Transverse colon (tissue), 4 donors: ENCODE results near the gene THAP4. TPM values are rescaled to one million over a fixed set of nuclear protein-coding genes. Genes with fewer than 3 reads are reported as not detected.

Source experiments
- DNase-seq: peaks from one replicate; pipeline ENCODE4 v3.0.0-alpha.2; 2019
- H3K27ac ChIP-seq, 4 donors: fragments of 200-600 bp; sonication (generic); 2 replicates each; pipeline ENCODE4 v1.5.1; 2016 to 2018; ENCODE audit warnings: inconsistent platforms in 4 of 4
- H3K27me3 ChIP-seq: fragments of 200-600 bp; sonication (generic); 2 replicates; pipeline ENCODE4 v1.5.1; 2017; ENCODE audit warnings: inconsistent platforms
- H3K36me3 ChIP-seq, 4 donors: fragments of 200-600 bp; sonication (generic); 2 replicates each; pipeline ENCODE4 v1.5.1; 2017 to 2019; ENCODE audit warnings: inconsistent platforms in 4 of 4
- H3K4me1 ChIP-seq, 4 donors: fragments of 200-600 bp; sonication (generic); 2 replicates each; pipeline ENCODE4 v1.5.1; 2017 to 2020; ENCODE audit warnings: inconsistent platforms in 4 of 4
- H3K4me3 ChIP-seq, 4 donors: fragments of 200-600 bp; sonication (generic); 1 replicate in 1 of 4; 2 replicates in 3 of 4; pipeline versions ENCODE4 v1.5.1 to v1.6.1; 2017 to 2019; ENCODE audit warnings: inconsistent platforms in 4 of 4
- H3K9me3 ChIP-seq, 2 donors: fragments of 200-600 bp; sonication (generic); 2 replicates each; pipeline ENCODE4 v1.5.1; 2017 to 2019; ENCODE audit warnings: inconsistent platforms in 2 of 2
- EP300 ChIP-seq: sonication (generic); formaldehyde crosslinking; IDR thresholded peaks from one replicate; pipeline ENCODE4 v1.6.1; 2017; ENCODE audit warnings: antibody characterized with exemption, low read depth
- POLR2A ChIP-seq: fragments of 450-650 bp; IDR thresholded peaks from one replicate; pipeline ENCODE4 v1.6.1; 2016; ENCODE audit warnings: antibody characterized with exemption, mild to moderate bottlenecking, moderate library complexity
- POLR2AphosphoS5 ChIP-seq, 3 donors: sonication (generic); formaldehyde crosslinking; IDR thresholded peaks; one replicate each; pipeline ENCODE4 v1.6.1; 2016; ENCODE audit warnings: antibody characterized with exemption in 3 of 3
- WGBS, 2 donors: methylation state at CpG; one replicate each; pipeline ENCODE4 v1.1.5; 2018; ENCODE audit warnings: low coverage in 1 of 2; 5-methylcytosine and 5-hydroxymethylcytosine counted together
- in situ Hi-C, 4 donors: fragments of 200-750 bp; cut with MboI; loops; one replicate each; pipeline versions ENCODE4 v1.15.0 to v1.15.1; 2017; ENCODE audit warnings: low sequenced_read_pairs in 3 of 4, low pct_ligation_motif_present in 1 of 4, low pct_unique_long_range_greater_than_20kb in 1 of 4
- intact Hi-C: fragments of 100-400 bp; cut with DNase I; formaldehyde crosslinking; loops from one replicate; pipeline ENCODE4 v1.15.1; 2023; ENCODE audit warnings: low total_unique reads
- total RNA-seq, 4 donors: library from RNA; depleted of rRNA; stranded (reverse); fragments of >200 nt; gene quantifications; one replicate each; pipeline ENCODE4 v1.1.0, GENCODE V29; 2016
- TF ChIP-seq, protein P1 (sequence below), 5 experiments: fragments of 200-600 bp in 3 of 5; fragments of 450-650 bp in 2 of 5; sonication (generic) in 3 of 5; IDR thresholded peaks; 1 replicate in 2 of 5; 2 replicates in 3 of 5; pipeline ENCODE4 v1.5.1; 2016 to 2017; ENCODE audit warnings: antibody characterized with exemption in 5 of 5, inconsistent platforms in 3 of 5, mild to moderate bottlenecking in 2 of 5, moderate library complexity in 1 of 5

Gene THAP4
- total RNA-seq, 4 donors from 2014 or later = 65.1 to 142 (median 82.8) TPM

DNA sequence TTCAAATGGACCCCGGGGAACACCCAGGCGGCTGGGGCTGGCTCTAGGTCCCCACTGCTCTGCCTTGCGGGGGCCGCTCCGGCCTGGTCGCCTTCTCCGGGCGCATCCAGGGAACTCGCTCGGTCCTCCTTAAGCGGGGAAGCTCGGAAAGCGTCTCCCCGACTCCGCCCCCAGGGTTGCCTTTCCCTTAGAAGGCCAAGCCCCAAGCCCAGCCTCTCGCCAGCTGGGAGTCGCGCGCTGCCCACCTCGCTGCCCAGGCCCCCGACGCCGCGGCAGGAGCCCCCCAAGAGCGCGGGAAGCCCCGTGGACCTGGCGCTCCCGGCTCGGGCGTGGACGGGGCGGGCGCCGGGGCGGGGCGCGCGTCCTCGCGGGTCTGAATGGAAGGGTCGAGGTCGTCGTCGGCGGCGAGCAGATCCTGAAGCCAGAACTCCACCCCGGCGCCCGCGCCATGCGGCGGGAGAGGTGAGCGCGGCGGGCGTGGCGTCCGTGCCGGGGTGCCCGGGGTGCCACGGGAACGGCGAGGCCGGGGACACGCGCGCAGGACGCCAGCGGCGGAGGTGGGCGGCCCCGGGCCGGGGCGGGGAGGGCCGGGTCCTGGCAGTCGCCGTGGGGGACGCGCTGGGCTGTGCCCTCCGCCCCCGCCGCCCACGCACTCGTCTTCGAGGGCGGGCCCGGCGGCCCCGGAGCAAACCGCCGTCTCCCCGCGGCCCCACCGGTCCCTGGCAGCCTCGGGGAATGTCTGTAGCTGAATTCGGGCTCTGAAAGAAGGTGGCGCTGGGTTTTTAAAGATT is 78.2 kb downstream of the THAP4 start, which contains the start of gene BOK:
Gene BOK, plus strand, starts transcription at position 214 of the 791 bp plus-strand sequence. CDS start 739 bp downstream, outside the sequence.
- peaks cover 26% of the 10 kb centered on the region for H3K27me3 ChIP-seq
- 1 to 40% methylated on average over 1 to 71 of the region's 98 CpGs for WGBS, 2 donors
- H3K27ac ChIP-seq = peak within 1 kb of the TSS; percentile 68 to 89 (median 88)
- DNase-seq = peak; percentile 75
- intact Hi-C loops (no loop called here), in situ Hi-C loops (no loop called here)
- H3K4me1 ChIP-seq = peaks cover 8 to 40% (median 21%) of the 10 kb centered on the region in 4 donors
- H3K4me3 ChIP-seq = peak within 1 kb of the TSS; percentile 54 to 80 (median 68)
- TF ChIP-seq EP300 (no peak), POLR2AphosphoS5 (IDR thresholded peaks at IDR 0.05) (peak in 2 of 3 donors; percentile 42 to 58)
- H3K9me3 ChIP-seq = peaks cover 0 to 3% of the 10 kb centered on the region in 2 donors
- H3K36me3 ChIP-seq = no peaks in the 10 kb centered on the region

DNA sequence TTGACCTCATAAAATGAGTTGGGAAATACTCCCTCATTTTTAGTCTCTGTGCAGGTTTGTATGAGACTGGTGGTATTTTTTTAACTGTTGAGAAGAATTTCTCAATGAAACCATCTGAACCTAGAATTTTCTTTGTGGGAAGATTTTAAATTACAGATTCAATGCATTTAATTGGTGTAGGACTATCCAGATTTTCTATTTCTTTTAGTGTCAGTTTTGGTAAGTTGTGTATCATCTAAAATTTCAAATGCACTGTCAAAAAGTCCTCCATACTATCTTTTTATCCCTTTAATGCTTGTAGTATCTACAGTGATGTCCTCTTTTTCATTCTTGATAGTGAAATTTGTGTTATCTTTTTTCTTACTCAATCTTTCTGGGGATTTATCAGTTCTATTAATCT is 80.2 kb downstream of the THAP4 start:
- in situ Hi-C loops = no loop called here

DNA sequence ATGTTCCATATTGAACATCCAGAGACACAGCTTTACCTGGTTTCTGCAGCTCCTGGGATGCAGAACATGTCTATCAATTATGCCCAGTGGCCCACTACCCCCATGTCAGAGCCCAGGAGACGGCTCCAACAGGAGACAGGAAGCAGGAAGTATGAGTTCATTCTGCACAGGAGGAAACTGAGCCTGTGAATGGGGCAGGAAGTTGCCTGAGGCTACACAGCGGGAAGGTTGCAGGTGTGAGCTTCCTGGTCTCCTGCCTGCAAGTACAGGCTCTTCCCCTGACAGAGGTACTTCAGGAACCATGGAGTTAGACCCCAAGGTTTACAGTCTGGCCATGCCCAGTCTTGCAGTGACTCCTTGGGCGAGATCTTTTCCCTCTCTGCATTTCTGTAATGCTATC is 81.2 kb downstream of the THAP4 start:
- in situ Hi-C loops (no loop called here), intact Hi-C loops (no loop called here)
- H3K27ac ChIP-seq = no peak overlapping the region
- peaks cover 48% of the 10 kb centered on the region for H3K27me3 ChIP-seq
- no peak for DNase-seq
- peaks cover 5 to 35% (median 22%) of the 10 kb centered on the region in 4 donors for H3K4me1 ChIP-seq
- no peak for TF ChIP-seq POLR2AphosphoS5 (IDR thresholded peaks at IDR 0.05)
- TF ChIP-seq EP300 = no peak
- TF ChIP-seq POLR2A = no peak
- TF ChIP-seq, protein P1, sequence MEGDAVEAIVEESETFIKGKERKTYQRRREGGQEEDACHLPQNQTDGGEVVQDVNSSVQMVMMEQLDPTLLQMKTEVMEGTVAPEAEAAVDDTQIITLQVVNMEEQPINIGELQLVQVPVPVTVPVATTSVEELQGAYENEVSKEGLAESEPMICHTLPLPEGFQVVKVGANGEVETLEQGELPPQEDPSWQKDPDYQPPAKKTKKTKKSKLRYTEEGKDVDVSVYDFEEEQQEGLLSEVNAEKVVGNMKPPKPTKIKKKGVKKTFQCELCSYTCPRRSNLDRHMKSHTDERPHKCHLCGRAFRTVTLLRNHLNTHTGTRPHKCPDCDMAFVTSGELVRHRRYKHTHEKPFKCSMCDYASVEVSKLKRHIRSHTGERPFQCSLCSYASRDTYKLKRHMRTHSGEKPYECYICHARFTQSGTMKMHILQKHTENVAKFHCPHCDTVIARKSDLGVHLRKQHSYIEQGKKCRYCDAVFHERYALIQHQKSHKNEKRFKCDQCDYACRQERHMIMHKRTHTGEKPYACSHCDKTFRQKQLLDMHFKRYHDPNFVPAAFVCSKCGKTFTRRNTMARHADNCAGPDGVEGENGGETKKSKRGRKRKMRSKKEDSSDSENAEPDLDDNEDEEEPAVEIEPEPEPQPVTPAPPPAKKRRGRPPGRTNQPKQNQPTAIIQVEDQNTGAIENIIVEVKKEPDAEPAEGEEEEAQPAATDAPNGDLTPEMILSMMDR (IDR thresholded peaks at IDR 0.05) = no peak
- H3K4me3 ChIP-seq = no peak overlapping the region
- H3K36me3 ChIP-seq = no peaks in the 10 kb centered on the region
- 57% methylated on average over 3 of the region's 3 CpGs; no CpG with 5 or more reads in 1 of the 2 donors for WGBS, 2 donors
- peaks cover 0 to 3% of the 10 kb centered on the region in 2 donors for H3K9me3 ChIP-seq

More for the DNA sequence above, 80.2 kb downstream of the THAP4 start:
- Histone ChIP-seq H3K4me1 (peaks cover 5 to 31% (median 23%) of the 10 kb centered on the region in 4 donors), H3K27ac (no peak overlapping the region), H3K27me3 (peaks cover 38% of the 10 kb centered on the region), H3K36me3 (no peaks in the 10 kb centered on the region), H3K4me3 (no peak overlapping the region), H3K9me3 (peaks cover 0 to 3% of the 10 kb centered on the region in 2 donors)
- no peak for TF ChIP-seq POLR2A
- no peak for TF ChIP-seq EP300
- TF ChIP-seq, protein P1 (IDR thresholded peaks at IDR 0.05) = no peak
- no peak for TF ChIP-seq POLR2AphosphoS5 (IDR thresholded peaks at IDR 0.05)
- intact Hi-C loops = no loop called here
- no peak for DNase-seq

DNA sequence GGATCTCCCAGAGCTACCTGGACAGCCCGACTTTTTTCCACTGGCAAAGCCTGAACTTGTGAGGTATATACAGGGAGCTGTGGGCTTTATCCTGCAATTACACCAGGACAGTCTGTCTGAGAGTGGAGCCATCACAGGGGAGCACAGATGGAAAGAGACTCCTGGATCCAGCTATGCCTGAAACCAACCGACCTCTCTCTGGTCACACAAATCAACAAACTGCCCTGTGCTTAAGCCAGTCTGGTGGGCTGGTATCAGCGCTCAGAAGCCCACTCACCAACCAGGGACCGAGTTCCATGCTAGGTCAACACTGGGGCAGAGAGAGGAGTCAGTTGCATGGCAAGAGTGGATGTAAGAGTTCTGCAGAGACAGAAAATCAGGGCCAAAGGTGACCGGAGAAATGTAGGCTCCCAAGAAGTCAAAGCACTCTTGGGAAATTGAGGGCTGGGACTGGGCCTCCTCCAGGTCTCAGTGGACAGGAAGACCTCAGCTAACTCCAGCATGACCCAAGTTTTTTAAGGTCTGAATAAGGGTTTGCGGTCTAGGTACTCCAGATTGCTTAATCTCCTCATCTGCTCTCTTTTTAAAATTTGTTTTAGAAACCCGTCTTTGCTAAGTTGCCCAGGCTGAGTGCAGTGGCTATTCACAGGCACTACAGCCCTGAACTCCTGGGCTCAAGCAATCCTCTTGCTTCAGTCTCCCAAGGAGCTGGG is 82.2 kb downstream of the THAP4 start:
- in situ Hi-C loops = no loop called here
- 81 to 88% methylated on average over 2 to 7 of the region's 7 CpGs for WGBS, 2 donors
- intact Hi-C loops = no loop called here

More for the DNA sequence above, 82.2 kb downstream of the THAP4 start:
- peaks cover 57% of the 10 kb centered on the region for H3K27me3 ChIP-seq
- H3K9me3 ChIP-seq = peaks cover 0 to 3% of the 10 kb centered on the region in 2 donors
- no peaks in the 10 kb centered on the region for H3K36me3 ChIP-seq
- DNase-seq = no peak
- no peak overlapping the region for H3K27ac ChIP-seq
- H3K4me3 ChIP-seq = no peak overlapping the region
- peaks cover 0 to 27% (median 16%) of the 10 kb centered on the region in 4 donors for H3K4me1 ChIP-seq
- TF ChIP-seq POLR2A = no peak
- TF ChIP-seq EP300 = no peak
- TF ChIP-seq POLR2AphosphoS5 (IDR thresholded peaks at IDR 0.05) = no peak
- TF ChIP-seq, protein P1 (IDR thresholded peaks at IDR 0.05) = no peak
